Stomach (tissue), 4 donors: Measurements from ENCODE around the gene ATP2B2.

Experiments used
- CTCF ChIP-seq, 7 experiments: fragments of 450-650 bp in 4 of 7; fragments of 200-600 bp in 3 of 7; sonication (generic) in 3 of 7; IDR thresholded peaks; one replicate each; pipeline ENCODE4 v1.5.1; 2016 to 2019; ENCODE audit warnings: antibody characterized with exemption in 7 of 7, control low read depth in 2 of 7, mild to moderate bottlenecking in 1 of 7
- POLR2AphosphoS5 ChIP-seq, 3 donors: sonication (generic); formaldehyde crosslinking; IDR thresholded peaks; one replicate each; pipeline ENCODE4 v1.6.1; 2016; ENCODE audit warnings: antibody characterized with exemption in 3 of 3

- TF ChIP-seq POLR2AphosphoS5 (IDR thresholded peaks at IDR 0.05) (no peak), CTCF (IDR thresholded peaks at IDR 0.05) (no peak)
Observed at GRCh38 chr3:10395671-10396070, 109.7 kb downstream of the ATP2B2 start.
